Mesodermal cell (in vitro differentiated cells): ENCODE measurements around the gene ARID2. TPM values are rescaled to one million over a fixed set of nuclear protein-coding genes. Genes with fewer than 3 reads are reported as not detected.

ENCODE experiments used
- H3K27ac ChIP-seq: 2 replicates; pipeline ENCODE4 v1.7.0; 2013; ENCODE audit warnings: mild to moderate bottlenecking, low read depth, low read length, moderate library complexity; ENCODE audit not compliant: severe bottlenecking
- H3K36me3 ChIP-seq: 2 replicates; pipeline ENCODE4 v1.7.1; 2013; ENCODE audit warnings: mild to moderate bottlenecking, low read length, moderate library complexity; ENCODE audit not compliant: control insufficient read depth, insufficient read depth
- H3K4me1 ChIP-seq: one replicate; pipeline ENCODE4 v1.7.1; 2013; ENCODE audit warnings: mild to moderate bottlenecking, low read length; ENCODE audit not compliant: insufficient read depth, control insufficient read depth, poor library complexity, severe bottlenecking
- H3K4me3 ChIP-seq: 2 replicates; pipeline ENCODE4 v1.7.0; 2013; ENCODE audit warnings: low read length, control low read depth, mild to moderate bottlenecking; ENCODE audit not compliant: insufficient read depth, poor library complexity, severe bottlenecking; ENCODE audit errors: extremely low read depth
- H3K9me3 ChIP-seq: 2 replicates; pipeline ENCODE4 v1.7.1; 2013; ENCODE audit warnings: mild to moderate bottlenecking, low read length, moderate library complexity; ENCODE audit not compliant: control insufficient read depth
- WGBS, 2 experiments: methylation state at CpG; one replicate each; pipeline ENCODE4 v1.1.5; 2013; ENCODE audit warnings: missing lambda C conversion rate in 2 of 2; ENCODE audit not compliant: insufficient coverage in 2 of 2; 5-methylcytosine and 5-hydroxymethylcytosine counted together
- polyA plus RNA-seq, 2 experiments: library from polyadenylated mRNA; stranded (reverse); fragments of 50-300 nt; gene quantifications; one replicate each; pipeline ENCODE4 v1.2.3, GENCODE V29; 2013

Gene ARID2, protein sequence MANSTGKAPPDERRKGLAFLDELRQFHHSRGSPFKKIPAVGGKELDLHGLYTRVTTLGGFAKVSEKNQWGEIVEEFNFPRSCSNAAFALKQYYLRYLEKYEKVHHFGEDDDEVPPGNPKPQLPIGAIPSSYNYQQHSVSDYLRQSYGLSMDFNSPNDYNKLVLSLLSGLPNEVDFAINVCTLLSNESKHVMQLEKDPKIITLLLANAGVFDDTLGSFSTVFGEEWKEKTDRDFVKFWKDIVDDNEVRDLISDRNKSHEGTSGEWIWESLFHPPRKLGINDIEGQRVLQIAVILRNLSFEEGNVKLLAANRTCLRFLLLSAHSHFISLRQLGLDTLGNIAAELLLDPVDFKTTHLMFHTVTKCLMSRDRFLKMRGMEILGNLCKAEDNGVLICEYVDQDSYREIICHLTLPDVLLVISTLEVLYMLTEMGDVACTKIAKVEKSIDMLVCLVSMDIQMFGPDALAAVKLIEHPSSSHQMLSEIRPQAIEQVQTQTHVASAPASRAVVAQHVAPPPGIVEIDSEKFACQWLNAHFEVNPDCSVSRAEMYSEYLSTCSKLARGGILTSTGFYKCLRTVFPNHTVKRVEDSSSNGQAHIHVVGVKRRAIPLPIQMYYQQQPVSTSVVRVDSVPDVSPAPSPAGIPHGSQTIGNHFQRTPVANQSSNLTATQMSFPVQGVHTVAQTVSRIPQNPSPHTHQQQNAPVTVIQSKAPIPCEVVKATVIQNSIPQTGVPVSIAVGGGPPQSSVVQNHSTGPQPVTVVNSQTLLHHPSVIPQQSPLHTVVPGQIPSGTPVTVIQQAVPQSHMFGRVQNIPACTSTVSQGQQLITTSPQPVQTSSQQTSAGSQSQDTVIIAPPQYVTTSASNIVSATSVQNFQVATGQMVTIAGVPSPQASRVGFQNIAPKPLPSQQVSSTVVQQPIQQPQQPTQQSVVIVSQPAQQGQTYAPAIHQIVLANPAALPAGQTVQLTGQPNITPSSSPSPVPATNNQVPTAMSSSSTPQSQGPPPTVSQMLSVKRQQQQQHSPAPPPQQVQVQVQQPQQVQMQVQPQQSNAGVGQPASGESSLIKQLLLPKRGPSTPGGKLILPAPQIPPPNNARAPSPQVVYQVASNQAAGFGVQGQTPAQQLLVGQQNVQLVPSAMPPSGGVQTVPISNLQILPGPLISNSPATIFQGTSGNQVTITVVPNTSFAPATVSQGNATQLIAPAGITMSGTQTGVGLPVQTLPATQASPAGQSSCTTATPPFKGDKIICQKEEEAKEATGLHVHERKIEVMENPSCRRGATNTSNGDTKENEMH (N-terminal part only)
- 26.1 TPM for polyA plus RNA-seq (2013, experiment 1 of 2)
- 25.9 TPM for polyA plus RNA-seq (2013, experiment 2 of 2)

DNA sequence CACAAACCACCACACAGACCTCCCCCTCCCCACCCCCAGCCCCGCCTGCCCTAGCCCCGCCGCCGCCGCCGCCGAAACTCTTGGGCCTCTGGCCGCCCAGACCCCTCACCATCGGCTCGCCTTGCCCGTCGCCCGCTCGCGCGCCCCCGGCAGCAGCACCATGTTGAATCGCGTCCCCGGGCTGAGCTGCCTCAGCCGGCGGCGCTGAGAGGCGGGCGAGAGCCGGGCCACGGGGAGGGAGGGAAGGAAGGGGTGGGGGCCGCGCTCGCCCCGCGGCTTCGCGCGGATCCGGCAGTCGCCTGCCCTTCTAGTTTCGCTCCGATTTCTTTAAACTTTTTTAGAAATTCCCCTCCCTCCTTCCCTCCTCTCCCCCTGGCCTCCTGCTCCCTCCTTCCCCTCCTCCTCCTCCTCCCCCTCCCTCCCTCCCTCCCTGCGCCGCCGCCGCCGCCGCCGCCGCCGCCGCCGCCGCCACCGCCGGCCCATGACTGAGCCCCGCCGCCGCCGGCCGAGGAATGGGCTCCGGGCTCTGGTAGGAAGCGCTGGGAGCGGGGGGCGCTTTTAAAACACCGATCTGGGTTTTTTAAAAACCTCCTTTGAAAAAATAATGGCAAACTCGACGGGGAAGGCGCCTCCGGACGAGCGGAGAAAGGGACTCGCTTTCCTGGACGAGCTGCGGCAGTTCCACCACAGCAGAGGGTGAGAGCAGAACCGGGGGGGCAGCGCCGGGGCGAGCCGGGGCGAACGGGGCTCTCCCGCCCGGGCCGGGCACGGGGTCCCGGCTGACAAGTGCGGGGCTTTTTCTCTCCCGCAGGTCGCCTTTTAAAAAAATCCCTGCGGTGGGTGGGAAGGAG is at the start of gene ARID2:
ARID2 (plus strand) TSS at position 474 of the 851 bp plus-strand sequence; CDS start at position 605, 131 bp downstream.
- Histone ChIP-seq H3K36me3 (peaks cover 11% of the 10 kb centered on the region), H3K27ac (peak within 1 kb of the TSS; percentile 93), H3K4me3 (peak within 1 kb of the TSS; percentile 93), H3K4me1 (peaks cover 7% of the 10 kb centered on the region), H3K9me3 (no peaks in the 10 kb centered on the region)
- 0 to 1% methylated on average over 19 to 31 of the region's 88 CpGs for WGBS, 2 experiments

DNA sequence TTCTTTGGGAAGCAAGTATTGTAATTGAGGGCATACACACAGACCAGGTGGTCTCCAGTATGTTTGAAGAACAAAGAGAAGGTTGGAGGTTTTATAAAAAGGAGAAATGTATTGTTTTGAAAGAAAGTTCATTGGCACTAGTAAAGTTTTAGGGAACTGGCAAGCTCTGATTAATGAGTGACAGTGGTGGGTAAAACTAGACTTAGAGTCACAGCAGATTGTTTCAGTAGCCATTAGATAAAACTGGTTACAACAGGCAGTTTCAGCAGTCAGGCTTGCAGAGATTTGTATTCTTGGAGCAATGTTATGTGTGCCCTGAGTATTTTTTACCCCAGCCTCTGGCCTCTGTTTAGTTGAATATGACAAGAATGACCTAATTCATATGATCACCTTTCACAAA is 49.1 kb upstream of the ARID2 start:
- Histone ChIP-seq H3K36me3 (no peaks in the 10 kb centered on the region), H3K9me3 (no peaks in the 10 kb centered on the region), H3K4me3 (no peak overlapping the region), H3K27ac (no peak overlapping the region), H3K4me1 (no peaks in the 10 kb centered on the region)

DNA sequence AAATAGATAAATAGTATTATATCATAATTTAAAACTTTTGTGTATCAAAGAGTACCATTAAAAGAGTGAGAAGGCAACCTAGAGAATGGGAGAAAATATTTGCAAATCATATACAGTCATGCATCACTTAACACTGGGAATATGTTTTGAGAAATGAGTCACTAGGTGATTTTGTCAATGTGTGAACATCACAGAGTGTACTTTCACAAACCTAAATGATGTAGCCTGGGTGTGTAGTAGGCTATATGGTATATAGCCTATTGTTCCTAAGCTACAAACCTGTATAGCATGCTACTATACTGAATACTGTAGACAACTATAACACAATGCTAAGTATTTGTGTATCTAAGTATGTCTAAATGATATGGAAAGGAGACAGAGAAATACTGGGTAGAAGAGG is 48.0 kb upstream of the ARID2 start:
- no peak overlapping the region for H3K27ac ChIP-seq
- no peak overlapping the region for H3K4me3 ChIP-seq
- no peaks in the 10 kb centered on the region for H3K36me3 ChIP-seq
- no peaks in the 10 kb centered on the region for H3K9me3 ChIP-seq
- no peaks in the 10 kb centered on the region for H3K4me1 ChIP-seq

DNA sequence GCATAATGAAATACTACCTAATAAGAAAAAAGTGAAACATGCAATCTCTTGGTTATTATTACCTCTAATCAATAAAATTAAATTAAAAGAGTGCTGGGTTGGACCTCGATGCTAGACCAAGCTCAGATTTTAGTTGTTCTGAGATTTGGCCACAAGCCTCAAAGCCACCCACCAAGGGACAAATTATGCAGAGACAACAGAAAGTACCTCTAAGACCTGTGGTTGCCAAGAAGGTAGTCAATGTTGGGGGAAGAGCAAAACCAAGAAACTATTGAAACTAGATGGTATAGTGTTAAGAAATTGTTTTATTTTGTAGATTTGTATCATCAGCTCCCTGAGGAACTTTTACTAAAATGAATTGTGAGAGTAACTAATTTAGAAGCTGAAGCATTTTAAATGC is 43.8 kb upstream of the ARID2 start:
- Histone ChIP-seq H3K4me3 (no peak overlapping the region), H3K36me3 (no peaks in the 10 kb centered on the region), H3K27ac (no peak overlapping the region), H3K9me3 (no peaks in the 10 kb centered on the region), H3K4me1 (no peaks in the 10 kb centered on the region)
- 100% methylated on average over 1 of the region's 1 CpG for WGBS, 2 experiments

DNA sequence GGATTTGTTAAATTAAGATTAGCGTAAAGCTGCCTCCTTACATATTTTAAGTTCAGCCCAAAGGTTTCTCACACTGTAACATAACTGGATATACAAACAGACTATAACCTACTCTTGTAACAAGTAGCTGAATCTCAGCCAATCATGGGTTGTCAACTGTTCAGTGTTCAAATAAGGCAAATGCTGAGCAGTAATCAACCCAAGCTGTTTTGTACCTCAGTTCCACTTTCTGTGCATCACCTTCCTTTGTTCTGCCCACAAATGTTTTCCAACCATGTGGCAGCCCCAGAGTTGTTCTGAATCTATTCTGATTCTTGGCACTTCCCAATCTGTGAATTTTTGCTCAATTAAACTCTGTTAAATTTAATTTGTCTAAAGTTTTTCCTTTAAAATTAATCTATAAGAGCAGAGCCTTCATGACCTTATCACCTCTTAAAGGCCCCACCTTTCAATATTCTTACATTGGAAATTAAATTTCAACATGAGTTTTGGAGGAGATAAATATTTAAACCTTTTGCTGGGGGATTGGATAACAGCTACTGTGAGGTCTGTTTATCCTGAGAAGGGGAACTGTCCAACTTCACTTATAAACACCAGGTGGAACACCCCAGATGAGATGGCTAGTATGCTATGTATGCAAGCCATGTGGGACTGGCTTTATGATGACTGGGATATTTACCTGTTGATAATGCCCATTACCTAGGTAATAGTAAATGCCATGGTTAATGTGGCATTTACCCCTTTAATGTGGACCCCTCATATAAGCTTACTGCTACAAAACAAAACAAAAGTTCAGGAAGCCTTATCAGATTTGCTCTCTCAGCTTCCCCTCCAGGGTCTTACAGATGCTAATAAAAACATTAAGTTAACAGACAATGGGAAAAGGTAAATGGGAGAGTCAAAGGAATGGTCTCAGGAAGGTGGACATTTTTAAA is 42.2 kb upstream of the ARID2 start:
- no CpG with 5 or more reads among the region's 1 CpG for WGBS, 2 experiments
- H3K4me3 ChIP-seq, result no peak overlapping the region

DNA sequence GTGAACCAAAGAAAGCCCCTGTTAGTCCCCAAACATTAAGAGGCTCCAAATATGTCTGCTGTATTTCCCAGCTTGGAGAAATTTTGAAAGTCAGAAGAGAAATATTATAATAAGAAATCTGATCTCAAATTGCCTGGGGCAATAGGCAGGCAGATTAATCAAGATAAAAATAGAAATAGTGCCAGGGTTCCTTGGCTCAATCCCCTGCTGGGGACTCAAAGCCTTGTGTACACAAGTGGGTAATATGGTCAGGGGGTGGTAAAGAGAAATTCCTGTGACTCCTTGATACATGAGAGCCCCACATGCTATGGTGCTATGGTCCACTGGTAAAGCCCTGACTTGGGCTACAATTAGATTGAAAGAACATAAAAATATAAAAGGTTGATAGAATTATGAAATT is 41.3 kb upstream of the ARID2 start:
- H3K9me3 ChIP-seq, result no peaks in the 10 kb centered on the region
- H3K36me3 ChIP-seq, result no peaks in the 10 kb centered on the region
- H3K27ac ChIP-seq, result no peak overlapping the region
- no peaks in the 10 kb centered on the region for H3K4me1 ChIP-seq
- H3K4me3 ChIP-seq, result no peak overlapping the region

More for the DNA sequence above, 42.2 kb upstream of the ARID2 start:
- Histone ChIP-seq H3K9me3 (no peaks in the 10 kb centered on the region), H3K36me3 (no peaks in the 10 kb centered on the region), H3K4me1 (no peaks in the 10 kb centered on the region), H3K27ac (no peak overlapping the region)

DNA sequence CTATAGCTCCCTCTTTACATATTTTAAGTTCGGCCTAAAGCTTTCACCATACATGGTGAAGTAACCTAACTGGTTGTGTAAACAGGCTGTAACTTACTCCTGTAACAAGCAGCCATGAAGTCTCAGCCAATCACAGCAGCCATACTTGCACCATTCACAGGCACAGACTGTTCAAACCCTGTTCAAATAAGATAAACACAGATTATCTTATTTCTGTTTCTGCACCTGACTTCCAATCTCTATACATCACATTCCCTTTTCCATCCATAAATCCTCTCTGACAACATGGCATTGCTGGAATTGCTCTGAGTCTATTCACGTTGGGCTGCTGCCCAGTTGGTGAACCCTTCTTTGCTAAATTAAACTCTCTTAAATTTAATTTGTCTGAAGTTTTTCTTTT is 34.5 kb upstream of the ARID2 start:
- no peaks in the 10 kb centered on the region for H3K4me1 ChIP-seq
- WGBS, 2 experiments, result 100% methylated on average over 2 of the region's 2 CpGs; no CpG with 5 or more reads in 1 of the 2 experiments
- H3K9me3 ChIP-seq, result no peaks in the 10 kb centered on the region
- no peaks in the 10 kb centered on the region for H3K36me3 ChIP-seq
- H3K27ac ChIP-seq, result no peak overlapping the region
- no peak overlapping the region for H3K4me3 ChIP-seq

DNA sequence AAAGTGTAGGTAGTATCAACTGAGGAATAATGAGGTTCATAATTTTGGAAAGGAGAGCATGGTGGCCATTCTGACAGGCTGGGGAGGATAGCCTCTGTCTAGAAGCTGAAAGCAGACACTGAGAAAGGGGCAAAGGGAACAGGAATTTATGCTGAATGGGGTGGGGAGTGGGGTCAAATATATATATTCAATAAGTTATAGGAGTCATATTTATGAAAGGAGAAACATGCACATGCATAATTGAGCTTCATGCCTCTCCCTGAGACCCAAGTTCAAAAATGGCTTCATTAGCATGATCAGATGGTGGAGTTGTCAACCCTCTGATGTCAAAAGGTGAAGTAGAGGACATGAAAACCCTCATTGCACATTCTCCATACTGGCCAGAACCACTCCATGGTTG is 33.9 kb upstream of the ARID2 start:
- no peaks in the 10 kb centered on the region for H3K36me3 ChIP-seq
- no peak overlapping the region for H3K4me3 ChIP-seq
- H3K9me3 ChIP-seq, result no peaks in the 10 kb centered on the region
- H3K27ac ChIP-seq, result no peak overlapping the region
- no peaks in the 10 kb centered on the region for H3K4me1 ChIP-seq

DNA sequence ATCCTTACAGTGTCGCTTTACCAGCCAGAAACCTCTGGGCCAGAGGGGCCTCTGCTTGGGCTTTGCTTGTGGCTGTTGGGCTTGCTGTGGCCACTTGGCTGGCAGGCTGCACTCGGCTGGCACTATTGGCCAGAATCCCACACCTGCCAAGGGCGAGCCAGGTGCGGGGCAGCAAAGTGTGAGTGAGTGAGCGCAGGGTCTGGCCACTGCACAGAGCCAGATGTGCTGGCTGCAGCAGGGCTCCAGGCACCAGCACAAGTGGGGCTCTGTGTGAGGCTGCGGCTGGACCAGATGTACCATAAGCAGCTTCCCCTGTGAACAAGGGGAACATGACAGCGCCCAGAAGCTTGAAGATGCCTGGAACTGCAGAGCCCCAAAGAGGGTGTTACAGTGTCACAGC is 33.5 kb upstream of the ARID2 start:
- Histone ChIP-seq H3K4me3 (no peak overlapping the region), H3K36me3 (no peaks in the 10 kb centered on the region), H3K27ac (no peak overlapping the region), H3K4me1 (no peaks in the 10 kb centered on the region), H3K9me3 (no peaks in the 10 kb centered on the region)
- WGBS, 2 experiments, result 91% methylated on average over 4 to 5 of the region's 7 CpGs
